GM21423 (cell line): Measurements from ENCODE around the gene KY.

Experiments
- ATAC-seq: cut with Tn5 transposase; IDR thresholded peaks from one replicate; pipeline ENCODE4 v1.9.1; 2021; ENCODE audit warnings: mild to moderate bottlenecking, moderate library complexity; ENCODE audit not compliant: unreplicated experiment

The KY gene

DNA sequence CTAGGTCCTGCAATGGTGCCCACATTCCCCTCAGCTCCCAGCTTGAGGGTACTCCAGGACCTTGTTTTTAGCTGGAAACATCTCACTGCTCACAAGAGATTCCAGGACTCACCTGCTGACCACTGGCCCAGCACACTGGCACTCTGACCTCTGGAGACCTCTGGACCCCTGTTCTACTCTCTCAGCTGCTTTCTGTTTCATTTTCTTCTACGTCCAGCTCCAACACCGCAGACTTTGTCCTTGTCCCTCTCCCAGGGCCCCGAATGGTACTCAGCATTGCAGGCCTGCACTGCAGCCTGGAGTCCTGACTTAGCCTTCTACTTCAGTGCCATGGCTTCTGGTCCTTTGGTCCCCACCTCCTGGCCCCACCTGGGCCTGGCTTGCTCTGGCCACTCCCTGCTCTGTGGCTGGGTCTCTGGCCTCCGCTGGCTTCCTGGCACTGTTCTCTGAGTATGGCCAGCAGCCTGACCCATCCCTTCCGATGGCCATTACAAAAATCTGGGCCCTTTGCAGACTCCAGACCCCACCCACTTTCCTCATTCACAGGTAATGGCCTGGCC, 27.9 kb downstream of the KY start:
- no peak for ATAC-seq

DNA sequence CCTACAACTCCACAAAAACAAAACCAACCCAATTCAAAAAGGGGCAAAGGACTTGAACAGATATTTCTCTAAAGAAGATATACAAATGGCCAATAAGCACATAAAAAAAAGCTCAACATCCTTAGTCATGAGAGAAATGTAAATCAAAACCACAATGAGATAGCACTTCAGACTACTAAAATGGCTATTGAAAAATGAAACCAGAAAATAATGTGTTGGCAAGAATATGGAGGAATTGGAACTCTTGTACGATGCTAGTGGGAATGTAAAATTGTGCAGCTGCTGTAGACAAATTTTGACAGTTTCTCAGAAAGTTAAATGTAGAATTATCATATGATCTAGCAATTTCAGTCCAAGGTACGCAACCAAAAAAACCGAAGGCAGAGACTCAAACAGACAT, 29.0 kb downstream of the KY start:
- no peak for ATAC-seq

DNA sequence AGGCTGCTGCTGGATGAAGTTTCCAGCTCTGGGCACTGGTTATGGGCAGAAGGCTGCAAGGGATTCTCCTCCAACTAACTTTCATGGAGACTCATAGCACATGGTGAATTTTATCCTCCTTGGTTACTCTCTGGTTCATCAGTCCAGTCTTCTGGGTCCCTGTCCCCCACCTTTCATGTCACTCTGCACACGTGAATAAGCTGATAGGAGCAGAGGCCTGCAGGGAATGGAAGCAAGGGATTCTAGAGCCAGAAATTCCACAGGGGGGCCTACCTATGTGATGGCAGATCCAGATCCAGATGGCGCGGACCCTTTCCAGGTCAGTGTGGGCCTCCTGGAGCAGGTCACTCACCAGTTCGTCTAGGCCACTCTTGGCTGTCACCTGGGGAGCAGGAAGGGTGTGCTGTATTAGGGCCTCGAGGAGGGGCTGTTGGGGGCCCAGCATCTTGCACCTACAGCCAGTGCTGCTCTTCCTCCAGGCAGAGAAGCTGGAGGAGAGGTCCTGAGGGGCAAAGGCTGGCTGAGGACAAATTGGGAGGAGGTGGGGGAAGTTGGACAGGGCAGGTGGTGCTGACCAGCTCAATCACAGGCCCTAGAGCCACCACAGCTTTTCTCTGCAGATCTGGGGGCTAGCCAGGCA, 30.2 kb downstream of the KY start:
- ATAC-seq: no peak

DNA sequence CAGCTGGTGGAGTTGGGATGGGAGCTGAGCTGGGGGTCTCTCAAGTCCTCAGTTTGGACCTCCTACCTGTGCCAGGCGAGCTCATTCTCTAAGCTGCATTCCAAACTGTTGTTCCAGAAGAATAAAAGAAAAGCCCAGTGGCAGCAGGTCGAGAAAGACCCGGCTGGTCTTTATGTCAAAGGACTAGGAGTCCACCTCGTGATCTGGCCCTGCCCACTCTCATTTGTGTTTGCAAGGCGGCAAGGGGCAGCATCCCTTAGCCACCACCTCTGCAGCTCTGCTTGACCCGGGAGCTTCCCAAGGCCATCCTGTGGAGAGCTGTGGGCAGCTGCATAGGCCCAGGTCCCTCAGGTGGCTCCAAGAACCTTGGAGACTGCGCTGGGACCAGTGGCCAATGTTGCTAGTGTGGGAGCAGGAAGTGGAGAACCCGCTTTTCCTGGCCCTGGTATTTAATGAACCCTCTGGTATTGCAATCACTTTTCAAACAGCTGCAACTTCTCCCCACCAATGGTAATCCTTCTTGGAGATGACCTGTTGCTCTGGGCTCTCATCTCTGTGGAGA, 30.9 kb downstream of the KY start:
- no peak for ATAC-seq

DNA sequence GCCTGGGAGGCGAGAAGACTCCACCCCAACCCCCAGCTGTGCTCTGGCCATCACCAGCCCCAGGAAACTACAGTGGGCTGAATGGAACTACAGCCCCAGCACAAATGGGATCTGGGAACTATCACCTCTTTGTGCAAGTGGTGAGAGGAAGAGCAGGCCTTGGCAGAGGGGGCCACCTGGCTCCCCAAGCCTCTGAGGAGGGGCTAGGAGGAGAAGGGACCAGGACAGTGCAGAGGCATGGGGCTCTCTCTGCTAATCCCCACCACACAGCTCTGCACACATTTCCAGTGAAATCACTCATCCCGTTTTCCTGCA, 31.6 kb downstream of the KY start:
- ATAC-seq: no peak

DNA sequence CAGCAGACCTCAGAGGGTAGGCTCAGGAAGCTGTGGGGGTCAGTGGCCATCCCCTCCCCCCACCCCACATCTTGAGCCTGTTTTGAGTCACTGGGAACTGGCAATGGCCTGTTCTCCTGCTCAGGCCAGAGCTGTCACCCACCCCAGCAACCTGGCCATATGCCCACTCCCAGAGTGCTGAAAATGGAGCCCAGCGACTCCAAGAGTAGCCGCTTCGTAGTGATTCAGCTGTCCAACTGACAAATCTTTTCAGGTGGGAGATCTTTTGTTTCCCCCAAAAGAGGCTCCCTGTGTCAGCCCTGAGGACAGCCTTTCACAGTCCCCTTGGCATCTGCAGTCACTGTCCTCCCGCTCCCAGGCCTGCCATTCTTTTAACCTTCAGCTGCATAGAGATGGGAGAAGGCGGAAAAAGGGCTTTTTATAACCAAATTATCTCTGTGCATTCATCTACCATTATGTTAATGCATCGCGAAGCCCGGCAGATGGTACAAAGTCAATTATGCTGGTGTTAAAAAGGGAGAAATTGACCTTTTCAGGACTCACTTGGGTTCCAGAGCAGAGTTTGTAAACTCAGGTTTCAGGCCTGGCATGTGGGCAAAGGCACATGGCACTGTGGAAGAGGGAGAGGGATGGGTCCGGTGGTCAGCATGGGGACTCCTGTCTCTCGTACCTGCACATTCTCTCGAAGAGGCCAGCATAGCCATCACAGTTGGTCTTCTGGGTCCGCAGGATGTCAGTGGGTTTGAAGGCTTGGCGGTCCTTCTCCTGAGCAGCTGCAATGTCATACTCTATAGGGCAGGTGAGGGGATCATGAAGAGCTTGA, 32.1 kb downstream of the KY start:
- ATAC-seq: no peak

DNA sequence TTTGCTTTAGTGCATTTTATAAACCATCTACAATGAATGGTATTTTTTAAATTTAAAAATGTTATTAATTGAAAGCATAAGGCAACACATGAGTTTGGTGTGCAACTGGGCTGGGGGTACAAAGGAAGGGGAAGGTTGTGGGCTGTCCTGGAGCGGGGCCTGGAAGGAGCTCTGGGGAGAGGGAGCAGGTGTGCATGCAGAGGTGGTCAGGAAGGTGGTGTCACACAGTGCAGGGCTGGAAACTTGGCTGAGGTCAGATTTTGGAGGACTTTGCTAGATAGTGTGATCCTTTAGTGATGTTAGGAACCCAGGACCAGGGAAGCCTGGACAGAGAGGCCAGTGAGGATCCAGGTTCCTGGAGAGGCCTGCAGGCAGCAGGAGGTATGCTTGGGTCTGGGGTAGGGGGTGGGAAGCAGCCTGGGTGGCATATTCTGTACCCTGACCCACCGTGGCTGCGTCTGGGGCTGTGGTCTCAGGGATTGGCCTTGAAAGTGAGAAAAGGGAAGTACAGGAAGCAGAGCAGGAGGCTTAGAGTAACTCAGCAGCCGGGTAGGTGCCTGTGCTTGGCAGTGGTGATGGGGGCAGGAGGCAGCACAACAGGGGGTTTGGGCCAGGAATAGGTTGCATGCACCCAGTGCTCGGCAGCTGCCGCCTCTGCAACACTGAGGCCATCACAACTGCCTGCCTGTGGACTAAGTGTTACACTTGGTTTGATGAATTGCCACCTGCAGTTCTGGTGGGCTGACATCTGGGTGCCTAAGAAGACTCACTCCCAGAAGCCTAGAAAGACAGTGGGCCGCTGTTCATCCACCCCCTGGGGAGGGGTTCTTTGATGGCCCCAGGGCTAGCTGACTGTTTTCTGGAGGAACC, 33.0 kb downstream of the KY start:
- ATAC-seq: no peak

DNA sequence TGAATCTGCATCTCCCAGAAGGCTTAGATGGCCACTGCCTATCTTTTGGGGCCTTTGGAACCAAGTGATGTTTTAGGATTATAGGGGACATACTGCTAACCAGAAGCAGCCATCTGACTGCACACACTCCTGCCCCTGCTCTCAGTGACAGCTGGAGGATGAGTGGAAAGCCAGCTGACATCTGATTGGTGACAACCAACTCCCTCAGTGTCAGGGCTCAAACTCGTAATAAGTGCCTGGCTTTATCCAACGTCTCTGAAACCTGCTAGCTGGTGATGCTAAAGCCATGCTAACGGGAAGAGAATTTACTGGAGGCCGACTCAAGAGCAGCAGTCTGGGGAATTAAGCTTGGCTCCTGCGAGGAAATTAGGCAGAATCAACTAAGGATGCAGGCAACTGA, 35.1 kb downstream of the KY start:
- ATAC-seq: no peak

DNA sequence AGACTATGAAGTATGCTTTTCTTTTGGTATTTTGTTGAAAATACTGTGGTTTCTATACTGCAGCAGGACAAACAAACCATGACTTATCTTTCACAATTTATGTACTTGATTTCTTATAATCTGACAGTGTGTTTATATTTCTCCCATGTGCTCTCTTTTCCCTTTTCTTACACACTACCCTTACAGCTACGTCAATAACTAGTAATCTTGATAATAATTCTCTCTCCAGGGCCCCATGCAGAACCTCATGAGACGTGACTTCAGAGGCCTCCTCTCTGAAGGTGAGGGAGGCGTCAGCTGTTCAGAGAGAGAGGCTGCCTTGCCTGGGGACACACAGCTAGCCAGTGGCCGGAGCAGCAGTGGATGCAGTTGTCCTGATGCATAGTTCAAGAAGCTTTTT, 35.9 kb downstream of the KY start:
- ATAC-seq: no peak

DNA sequence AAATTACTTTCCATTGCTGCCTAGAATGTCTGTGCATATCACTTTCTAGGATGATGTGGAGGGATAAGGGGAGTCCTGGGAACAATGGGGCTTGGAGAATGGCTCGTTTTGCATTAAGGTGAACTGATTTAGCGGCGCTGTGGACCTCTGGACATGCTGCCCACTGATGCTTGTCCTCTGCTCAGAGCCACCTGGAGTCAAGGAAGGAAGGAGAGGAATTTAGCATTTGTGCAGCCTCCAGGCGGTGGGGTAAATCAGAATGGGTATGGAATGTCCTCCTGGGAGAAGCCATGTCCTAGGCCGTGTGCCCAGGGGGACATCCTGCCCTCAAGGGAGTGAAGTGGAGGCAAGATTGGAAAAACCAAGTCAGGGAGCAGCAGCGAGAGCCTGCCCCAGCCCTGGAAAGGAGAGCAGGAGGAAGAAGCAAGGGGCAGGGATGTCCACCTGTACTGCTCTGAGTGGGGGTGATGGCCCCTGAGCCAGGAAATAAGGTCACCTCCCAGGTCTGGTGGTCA, 37.8 kb downstream of the KY start:
- no peak for ATAC-seq

DNA sequence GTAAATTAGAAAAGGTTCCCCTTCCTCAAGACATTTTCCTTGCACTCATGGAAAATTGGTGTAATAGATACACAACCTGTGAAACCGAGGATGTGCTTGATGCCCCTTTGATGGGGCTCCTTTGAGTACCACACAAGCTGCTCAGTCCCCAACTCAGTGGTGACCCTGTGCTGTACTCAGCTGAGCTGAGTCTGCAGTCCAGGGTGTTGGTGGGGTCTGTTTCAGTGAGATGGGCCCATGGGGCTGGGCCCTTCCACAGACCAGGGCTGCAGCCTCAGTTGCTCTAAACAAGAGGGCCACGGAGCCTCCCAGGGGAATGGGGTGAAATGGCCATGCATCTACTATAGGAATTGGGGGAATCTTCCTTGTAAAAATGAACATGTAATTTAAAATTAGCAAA, 39.3 kb downstream of the KY start:
- no peak for ATAC-seq

DNA sequence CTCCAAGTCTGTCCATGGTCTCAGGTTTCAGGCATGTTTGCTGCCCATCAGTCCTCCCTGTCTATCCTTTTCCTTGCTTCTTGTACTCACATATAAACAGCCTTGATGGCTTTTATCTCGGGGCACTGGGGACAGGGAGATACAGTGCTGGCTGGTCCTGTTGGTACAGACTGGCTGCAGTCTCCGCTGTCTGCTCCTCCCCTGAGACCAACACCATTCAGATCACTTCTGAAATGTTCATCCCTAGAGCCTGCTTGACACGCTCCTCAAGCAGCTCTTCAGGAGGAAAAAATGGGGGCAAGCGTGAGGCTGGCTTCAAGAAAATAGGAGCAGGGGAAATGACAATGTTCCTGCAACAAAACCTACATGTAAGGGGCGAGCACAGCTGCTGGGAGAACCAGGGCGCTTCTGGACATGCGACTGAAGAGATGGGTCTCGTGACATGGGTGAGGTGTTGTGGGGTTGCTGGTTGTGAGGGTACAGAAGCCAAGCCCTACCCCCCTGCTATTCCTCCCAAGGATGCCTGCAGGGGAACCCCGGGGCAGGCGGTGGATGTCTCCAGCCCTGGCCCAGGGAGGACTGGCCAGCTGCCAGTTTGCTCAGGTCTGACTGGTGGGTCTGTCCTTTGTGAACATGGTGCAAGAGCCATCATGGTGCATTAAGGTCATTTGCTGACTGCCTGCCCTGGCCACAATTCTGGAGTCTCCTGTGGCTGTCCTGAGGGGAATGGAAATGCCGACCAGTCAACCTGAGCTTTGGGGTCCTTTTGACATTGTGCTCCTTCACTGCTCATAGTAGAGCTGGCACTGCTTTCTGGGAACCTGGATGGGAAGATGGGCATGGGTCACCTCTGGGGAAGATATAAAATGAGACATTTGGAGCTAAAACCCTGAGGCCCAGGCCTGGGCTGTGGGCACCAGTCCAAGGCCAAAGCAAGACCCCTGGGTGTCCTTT, 40.1 kb downstream of the KY start:
- ATAC-seq: no peak

DNA sequence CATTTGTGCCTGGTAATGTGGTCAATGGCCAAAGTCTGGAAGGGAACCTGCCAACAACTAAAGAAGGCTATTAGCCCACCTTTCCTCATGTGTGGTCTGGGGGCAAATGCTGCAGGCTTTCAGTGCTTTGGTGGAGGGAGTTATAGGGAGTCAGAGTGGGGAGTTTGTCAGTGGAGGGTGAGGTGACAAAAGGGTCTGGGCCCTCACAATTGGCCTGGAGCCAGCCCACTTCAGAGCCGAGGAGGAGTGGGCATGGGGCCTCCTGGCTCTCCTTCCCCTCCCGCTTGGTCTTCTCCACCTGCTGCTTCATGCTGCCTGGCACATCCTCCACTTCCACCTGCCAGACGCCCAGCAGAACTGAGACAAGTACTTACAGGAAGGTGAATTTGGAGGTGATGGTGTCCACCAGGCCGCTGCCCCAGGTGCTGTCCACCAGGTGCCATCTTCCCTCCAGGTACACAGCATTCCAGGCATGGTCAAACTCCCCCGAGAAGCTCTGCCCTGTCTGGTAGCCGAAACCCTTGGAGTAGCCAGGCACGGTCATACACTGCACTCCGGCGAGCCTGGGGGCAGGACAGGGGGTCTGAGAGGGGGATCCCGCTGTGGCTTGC, 40.9 kb downstream of the KY start:
- ATAC-seq: no peak

DNA sequence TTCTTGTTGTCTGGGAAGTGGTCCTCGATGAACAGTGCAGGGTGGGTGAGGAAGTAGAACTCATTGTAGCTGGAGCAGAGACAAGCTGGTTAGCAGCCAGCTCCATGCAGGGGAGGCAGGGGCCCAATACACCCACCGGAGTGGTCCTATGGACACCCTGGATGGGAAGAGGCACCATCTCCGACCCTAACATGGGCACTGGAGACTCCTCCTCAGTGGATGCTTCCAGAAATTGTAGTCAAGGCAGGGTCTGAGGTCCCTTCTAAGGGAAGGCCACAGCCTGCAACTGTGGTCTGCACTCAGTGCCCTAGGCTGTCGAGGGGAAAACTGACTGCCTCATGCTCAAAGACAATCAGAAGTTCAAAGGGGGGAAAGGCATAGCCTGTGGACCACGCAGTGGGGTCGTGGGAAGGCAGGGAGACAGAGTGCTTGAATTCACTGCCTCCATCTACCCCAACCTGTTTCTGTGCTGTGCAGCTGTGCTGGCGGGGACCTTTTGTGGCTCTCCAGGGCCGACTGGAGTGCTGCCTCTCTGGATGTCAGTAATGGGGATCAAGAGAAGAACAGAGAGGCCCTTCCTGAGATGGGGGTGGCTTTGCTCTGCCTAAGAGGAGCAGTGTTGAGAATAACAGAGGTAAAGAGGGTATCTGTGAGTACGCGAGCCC, 41.9 kb downstream of the KY start:
- ATAC-seq: no peak

DNA sequence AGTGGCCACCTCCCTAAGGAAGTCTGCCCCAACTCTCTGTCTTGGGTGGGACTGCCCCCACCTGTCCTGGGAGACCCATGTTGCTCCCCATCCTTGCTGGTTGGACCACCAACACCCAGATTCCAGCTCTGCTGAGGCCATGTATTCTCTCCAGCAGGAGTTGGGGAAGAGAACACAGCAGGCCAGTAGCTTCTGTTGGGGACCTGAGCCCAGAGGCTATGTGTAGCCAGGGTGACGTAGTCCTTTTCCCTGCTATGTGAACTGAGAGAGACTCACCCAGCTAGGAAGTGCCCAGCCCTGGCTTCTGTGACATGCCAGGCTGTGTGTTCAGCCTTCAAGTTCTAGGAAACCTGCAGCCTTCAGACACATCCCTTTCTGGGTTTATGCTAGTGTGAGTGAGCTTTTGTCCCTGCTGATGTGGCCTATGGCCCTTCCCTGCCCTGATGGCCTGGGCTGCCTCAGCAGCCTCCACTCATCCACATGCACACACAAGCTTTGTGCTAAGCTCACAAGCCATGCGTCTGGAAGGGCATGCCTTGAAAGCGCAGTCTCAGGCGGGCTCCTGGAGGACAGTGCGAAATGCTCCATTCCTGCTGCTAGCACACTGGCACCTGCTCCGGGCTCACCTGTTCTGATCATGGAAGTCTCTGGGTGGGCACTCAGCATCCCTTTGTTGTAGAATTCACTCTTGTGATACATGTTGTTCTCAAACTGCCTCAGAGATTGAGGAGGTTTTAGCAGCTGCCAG, 42.6 kb downstream of the KY start:
- no peak for ATAC-seq

DNA sequence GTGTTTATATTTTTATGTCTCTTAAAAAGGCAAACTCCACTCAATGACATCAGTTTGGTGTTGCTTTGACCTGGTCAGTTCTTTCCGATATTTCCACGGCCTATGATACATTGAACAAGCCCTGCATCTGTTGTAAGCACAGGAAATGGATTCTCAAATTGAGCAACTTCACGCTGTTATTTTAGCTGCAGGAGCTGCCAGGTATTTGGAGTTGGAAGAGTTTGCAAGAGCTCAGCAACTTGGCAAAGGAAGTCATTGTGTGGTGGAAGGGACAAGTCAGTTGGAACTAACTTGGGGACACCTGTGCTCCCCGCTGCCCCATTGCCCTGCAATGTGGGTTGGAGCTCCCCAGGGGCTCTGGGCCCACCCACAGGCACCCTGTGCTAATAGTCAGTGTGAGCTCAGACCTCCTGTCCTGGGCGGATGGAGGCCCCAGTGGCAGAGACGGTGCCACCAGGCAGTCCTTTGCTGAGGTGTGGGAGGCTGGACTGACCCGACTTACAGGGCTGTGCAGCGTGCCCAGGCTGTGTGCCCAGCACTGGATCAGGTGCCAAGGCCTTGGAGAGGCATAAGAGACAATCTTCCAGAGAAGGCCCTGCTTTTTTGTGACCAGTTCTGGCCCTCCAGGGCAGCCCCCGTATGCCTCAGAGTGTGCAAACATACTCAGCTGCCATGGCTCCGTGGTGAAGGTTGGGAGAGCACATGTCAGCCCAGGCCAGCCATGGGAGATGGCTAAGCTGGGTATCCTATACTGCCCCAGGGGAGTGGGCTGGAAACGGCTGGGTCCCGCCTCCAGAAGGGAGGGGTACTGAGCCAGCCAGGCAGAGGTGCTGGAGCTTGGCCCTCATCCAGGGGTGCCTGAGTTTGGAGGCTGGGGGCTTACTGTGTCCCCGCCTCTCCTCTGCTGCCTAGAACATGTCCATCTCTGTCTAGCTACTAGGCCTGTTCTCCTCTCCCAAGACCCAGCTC, 43.5 kb downstream of the KY start:
- ATAC-seq: no peak
